NCI-H82 treated with DMSO at 0.1 percent for 48 hours (cell line): ENCODE results near the gene CARMIL3.
A peak's percentile ranks its signal among the peaks of the same experiment; 100 is the strongest.

Experiments used
- DNase-seq: peaks from one replicate; lab custom pipeline; 2025; ENCODE audit not compliant: unreplicated experiment; lab: John Stamatoyannopoulos, UW

CARMIL3 gene

GRCh38 chr14:24074625-24075484, 23.0 kb downstream of the CARMIL3 start:
- DNase-seq, result no peak

DNA sequence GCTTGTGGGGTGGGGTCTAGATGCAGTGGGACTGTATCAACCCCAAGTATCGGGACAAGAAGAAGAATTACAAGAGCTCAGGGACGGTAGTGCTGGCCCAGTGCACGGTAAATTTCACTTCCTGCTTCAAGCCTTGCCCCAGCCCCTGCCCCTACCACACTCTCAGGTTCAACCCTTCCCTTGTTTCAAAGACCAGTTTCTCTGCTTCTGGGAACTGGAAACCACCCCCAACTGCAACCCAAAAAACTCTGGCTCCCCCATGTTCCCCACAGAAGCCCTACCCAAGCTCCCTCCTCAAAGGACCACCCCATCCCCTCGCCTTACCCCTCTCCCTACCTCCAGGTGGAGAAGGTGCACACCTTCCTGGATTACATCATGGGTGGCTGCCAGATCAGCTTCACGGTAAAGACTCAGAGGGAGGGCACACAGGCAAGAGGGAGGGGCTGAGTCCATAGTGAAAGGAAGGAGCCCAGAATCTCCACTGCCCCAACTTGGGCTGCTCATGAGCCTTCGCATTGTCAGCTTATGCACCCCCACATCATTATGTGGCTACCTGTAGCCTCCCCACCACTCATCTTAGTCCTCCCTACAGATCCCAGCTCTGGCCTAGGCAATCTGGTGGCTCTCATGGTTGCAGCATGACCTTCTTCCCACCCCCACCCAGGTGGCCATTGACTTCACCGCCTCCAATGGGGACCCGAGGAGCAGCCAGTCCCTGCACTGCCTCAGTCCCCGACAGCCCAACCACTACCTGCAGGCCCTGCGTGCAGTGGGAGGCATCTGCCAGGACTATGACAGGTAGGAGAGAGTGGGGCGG, 23.9 kb downstream of the CARMIL3 start:
- DNase-seq, result no peak

- DNase-seq, result no peak
Measured at GRCh38 chr14:24076302-24076601, 24.4 kb downstream of the CARMIL3 start.

DNA sequence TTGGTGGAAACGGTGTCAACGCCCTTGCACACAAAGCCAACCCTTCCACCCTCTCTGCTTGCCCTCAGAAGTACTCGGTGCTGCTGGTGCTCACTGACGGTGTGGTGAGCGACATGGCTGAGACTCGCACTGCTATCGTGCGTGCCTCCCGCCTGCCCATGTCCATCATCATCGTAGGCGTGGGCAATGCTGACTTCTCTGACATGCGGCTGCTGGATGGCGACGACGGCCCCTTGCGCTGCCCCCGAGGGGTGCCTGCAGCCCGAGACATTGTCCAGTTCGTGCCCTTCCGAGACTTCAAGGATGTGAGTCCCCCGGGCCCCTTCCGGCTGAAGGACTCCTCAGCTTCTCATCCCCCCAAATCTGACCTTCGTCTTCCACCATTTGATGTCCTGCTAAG, 25.3 kb downstream of the CARMIL3 start:
- no peak for DNase-seq

GRCh38 chr14:24078146-24078545, 26.3 kb downstream of the CARMIL3 start:
- no peak for DNase-seq

DNA sequence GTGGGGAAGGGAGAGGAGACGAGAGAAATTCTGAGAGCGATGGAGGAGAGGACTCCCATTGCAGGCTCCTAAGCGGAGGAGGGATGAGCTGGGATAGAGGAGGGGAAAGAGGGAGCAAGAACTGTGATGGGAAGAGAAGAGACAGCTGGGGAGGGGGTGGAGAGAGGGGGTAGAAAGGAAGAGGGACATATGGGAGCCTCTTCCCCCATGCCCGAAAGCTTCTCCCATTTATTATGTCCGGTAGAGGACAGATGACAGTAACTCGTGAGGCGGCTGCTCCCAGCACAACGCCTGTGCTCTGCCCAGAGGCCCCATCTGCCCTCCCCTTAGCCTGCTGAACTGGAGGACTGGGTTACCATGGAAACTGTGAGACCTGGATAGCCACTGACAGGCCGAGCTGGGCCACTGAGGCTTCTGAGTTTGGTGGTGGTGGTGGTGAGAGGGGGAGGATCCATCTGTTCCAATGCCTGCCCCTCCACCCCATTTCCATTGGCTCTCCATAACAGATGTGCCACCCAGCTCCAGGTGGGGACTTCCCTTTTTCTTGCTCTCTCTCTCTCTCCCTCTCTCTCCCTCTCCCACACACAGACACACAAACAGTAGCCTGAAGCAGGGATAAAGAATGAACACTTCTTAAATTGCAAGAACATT, 27.8 kb downstream of the CARMIL3 start:
- peak; percentile 94 for DNase-seq

GRCh38 chr14:24080142-24080530, 28.3 kb downstream of the CARMIL3 start:
- no peak for DNase-seq

DNA sequence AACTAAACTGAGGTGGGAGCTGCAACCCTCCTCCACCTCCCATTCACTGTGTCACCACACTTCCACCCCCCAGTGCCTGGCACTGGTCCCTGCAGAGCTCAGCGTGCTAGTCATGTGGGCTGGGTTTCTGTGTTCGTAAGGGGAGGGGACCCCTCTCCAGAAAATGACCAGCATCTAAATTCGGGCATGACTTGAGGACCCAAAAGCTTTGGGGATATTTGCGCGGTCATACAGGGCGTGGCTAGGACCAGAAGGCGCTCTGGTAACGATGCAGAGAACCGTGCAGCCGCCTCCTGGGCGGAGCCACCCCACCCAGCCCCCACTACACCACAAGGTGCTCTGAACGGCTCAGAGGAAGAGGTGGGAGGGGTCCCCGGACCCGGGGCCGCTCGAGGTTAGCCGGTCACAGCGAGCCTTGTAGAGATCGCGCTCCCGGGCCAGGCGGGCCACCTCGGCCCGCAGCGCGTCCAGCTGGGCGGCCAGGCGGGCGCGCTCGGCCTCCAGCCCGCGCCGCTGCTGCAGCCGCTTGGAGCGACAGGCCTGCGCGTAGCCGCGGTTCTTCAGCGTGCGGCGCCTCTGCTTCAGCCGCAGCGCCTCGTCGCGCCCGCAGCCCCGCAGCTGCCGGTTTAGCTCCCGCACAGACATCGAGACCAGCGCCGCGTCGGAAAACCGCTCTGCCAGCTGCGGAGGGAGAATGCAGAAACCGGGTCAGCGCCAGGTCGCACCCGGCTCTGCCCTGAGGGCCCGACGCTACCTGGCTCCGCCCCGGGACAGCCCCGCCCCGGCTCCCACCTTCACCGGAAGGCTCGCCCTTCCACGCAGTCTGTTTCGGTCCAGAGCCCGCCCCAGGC, 29.3 kb downstream of the CARMIL3 start:
- DNase-seq, result peak; percentile 25

DNA sequence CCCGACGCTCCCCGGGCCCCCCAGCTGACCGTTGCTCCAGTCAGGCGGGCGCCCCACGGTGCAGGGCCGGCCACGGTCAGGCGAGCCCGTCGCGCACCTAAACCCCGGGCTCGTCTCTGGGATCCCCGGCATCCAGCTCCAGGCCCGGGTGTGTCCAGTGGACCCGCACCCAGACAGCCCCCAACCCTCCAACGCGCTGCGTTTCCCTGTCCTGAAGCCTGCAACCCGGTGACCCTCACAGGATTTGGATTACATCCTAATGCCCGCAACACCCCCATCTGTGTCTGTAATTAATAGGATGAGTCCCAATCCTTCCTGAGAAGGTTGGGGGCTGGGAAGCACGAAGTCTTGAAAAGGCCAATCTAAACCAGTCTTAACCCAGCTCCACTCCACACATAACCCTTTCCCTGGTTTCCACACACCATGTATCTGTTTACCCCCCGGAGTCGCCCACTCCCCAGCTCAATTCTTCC, 30.0 kb downstream of the CARMIL3 start:
- DNase-seq, result peak; percentile 85

DNA sequence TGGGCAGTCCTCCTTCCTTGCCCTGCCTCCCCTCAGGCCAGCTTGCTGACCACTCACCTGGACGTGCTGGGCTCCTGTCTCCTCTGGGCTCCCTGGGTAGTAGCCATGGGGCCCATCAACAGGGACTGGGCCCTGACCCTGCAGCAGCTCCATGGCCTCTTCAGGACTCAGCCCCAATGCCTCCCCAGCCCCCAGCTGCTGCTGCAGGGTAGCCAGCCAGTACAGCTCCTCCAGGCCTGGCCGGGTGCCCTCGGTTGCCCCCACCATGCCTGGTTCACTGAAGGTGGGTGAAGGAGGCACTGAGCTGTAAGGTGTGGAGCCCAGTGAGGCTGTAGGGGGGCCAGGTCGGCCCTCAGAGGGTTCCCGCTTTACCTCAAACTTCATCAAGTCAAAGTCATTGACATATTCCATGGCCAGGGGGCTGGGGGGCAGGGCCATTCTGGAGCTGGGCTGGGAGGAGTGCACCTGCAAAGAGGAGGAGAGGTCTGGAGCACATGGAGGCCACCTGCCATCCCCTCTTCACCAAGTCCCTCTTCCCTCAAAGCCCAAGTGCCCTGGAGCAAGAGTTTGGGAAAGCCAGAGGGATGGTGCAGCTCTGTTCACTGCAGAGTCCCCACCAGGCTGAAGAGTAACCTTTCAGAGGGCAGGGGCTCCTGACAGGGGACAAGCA, 30.7 kb downstream of the CARMIL3 start:
- no peak for DNase-seq

DNA sequence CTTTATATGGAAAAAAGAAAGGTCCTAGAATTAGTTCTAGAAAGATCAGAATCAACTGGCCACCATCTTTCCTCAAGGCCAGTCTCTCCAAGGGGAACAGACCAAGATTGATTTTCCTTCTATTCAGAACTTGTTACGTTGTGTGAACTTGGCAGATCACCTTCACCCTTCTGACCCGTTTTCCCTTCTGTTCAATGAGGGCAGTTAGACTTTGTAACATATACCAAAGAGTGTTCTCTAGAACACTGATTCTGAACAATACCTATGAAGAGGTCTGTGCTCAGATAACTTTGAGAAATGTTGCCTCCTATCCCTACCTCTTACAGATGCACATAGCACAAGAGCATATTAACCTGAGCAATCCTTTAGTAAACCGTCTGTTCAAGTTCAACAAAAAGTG, 31.7 kb downstream of the CARMIL3 start:
- no peak for DNase-seq

DNA sequence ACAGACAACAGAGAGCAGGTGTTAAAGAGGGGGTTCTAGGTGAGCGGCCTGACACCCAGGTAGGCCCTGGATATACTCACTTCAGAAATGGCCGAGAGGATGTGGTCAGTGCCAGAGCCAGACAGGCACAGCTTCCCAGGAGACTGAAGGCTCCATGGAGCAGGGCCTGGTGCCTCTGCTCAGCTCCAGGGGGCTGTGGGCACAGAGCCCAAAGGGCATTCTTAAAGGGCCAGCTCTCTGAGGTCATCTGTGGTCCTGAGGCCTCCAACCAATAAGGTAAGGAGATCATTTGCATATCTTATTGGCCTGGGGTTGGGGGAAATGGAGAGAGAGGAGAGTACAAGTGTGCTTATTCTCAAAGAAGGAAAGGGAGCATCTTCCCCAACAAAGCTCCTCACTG, 32.6 kb downstream of the CARMIL3 start:
- DNase-seq, result no peak

GRCh38 chr14:24085215-24085614, 33.4 kb downstream of the CARMIL3 start:
- peak; percentile 86 for DNase-seq

- DNase-seq, result peak; percentile 87
Measured at GRCh38 chr14:24086193-24086955, 34.6 kb downstream of the CARMIL3 start.

GRCh38 chr14:24087004-24087403, 35.2 kb downstream of the CARMIL3 start:
- no peak for DNase-seq

DNA sequence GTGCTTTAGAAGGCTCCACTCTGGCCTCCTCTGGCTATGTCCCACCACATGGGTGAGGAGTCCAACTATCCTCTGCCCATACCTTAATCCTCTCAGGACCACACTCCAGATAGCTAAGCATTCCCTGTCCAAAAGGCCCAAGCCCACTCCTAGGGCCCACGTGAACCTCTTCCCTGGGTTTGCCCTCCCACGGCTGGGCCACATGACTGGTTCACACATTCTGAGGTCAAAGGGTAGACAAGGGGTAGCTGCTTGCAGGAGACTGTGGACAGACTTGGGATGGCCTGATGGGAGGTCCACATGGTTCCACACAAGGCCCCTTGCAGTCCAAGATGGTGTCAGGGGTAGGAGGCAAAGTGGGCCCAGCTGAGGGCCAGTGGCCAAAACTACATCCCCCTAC, 36.3 kb downstream of the CARMIL3 start:
- no peak for DNase-seq

DNA sequence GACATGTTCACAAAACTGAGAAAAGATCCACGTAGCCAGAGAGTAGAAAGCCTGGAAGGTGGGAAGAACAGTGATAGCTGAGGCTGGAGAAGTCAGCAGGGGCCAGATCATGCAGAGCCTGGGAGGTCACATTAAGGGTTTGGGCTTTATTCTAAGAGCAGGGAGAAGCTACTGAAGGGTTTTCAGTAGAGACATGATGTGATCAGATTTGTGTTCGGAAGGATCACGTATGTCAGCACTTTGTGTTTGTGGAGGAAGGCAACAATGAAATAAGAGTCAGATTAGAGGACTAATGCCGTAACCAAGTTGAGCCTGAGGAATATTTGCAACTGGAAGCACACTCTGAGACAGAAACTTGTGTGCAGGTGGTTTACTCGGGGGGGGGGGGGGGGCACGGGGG, 38.1 kb downstream of the CARMIL3 start:
- DNase-seq, result no peak

DNA sequence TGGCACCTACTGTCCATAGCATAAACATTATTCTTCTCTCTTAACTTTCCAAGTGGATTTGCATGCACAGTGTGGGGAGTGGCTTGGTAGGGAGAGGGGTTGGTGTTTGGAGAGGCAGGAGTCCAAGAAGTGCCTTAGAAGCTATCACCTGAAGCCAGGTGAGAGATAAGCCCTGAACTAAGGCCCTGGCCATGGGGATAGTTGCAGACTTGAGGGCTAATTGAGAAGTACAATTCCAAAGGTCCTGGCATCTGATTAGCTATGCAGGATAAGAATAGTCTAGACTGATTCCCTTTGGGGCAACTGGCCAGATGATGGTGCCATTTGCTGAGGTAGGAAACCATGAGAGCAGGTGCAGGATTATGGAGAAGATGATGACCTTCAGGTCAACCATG, 40.3 kb downstream of the CARMIL3 start:
- no peak for DNase-seq

DNA sequence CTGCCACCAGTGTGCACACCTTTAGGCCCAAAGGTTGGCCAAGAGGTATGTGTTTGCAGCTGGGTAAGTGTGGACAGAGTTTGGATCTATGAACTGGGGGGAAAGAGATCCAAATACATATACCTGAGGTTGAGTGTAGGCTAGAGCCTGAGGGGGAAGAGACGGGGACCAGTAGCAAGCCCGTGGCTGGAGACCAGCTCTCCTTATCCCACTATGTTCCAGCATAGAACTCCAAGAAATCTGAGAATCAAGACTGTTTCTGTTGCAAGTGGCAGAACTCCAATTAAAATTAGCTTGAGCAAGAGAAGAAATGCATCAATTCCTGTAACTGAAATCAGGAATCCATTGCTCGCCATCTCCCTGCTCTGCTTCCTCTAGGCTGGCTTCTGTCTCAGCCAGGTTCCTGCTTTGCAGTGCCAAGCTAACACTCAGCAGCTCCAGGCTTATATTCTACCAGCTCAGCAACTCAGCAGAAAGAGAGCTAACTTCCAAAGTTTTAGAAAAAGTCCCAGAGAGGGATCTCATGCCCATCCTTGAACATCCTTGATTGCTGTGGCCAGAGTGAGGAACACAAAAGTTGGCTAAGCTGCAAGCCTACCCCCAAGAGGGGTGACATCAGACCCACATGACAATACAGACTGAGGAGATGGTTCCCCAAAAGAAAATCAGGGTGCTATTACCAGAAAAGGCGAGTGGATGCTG, 40.8 kb downstream of the CARMIL3 start:
- no peak for DNase-seq
